T-helper 2 cell treated with Interferon-gamma antibody and Interleukin-4, amounts not matched to agents 100 ng/mL and 5 ng/mL, for 36 hours (primary cell): ENCODE measurements around the gene LHX5. TPM values are rescaled to one million over a fixed set of nuclear protein-coding genes. Genes with fewer than 3 reads are reported as not detected.

Experiments used
- intact Hi-C: fragments of 100-400 bp; cut with micrococcal nuclease; formaldehyde crosslinking; loops from one replicate; pipeline ENCODE4 v1.15.1; 2023
- total RNA-seq: library from RNA; stranded (reverse); gene quantifications from 2 replicates; pipeline ENCODE4 v1.2.3, GENCODE V29; 2022

Gene LHX5
- total RNA-seq, 1 donor from 2014 or later: not detected

- intact Hi-C loops: no loop called here
These were observed 30.5 kb downstream of the LHX5 start for GRCh38 chr12:113440947-113441782.

GRCh38 chr12:113440336-113440735 lies 31.3 kb downstream of the LHX5 start:
- intact Hi-C loops: no loop called here

GRCh38 chr12:113439606-113440030 lies 32.1 kb downstream of the LHX5 start:
- intact Hi-C loops: no loop called here

GRCh38 chr12:113439301-113439597 lies 32.4 kb downstream of the LHX5 start:
- intact Hi-C loops: no loop called here

GRCh38 chr12:113438523-113439300 lies 33.0 kb downstream of the LHX5 start:
- intact Hi-C loops: no loop called here

- intact Hi-C loops: no loop called here
These were observed 34.0 kb downstream of the LHX5 start for GRCh38 chr12:113437729-113438100.

GRCh38 chr12:113436993-113437728 lies 34.5 kb downstream of the LHX5 start:
- intact Hi-C loops: no loop called here

- intact Hi-C loops: no loop called here
These were observed 35.1 kb downstream of the LHX5 start for GRCh38 chr12:113436586-113436985.

GRCh38 chr12:113435367-113435766 lies 36.3 kb downstream of the LHX5 start:
- intact Hi-C loops: no loop called here

GRCh38 chr12:113432986-113433385 lies 38.7 kb downstream of the LHX5 start:
- intact Hi-C loops: no loop called here

GRCh38 chr12:113428482-113428881 lies 43.2 kb downstream of the LHX5 start:
- intact Hi-C loops: no loop called here

GRCh38 chr12:113427882-113428281 lies 43.8 kb downstream of the LHX5 start:
- intact Hi-C loops: no loop called here

GRCh38 chr12:113425960-113426453 lies 45.7 kb downstream of the LHX5 start:
- intact Hi-C loops: loop anchor here (1.0 to 2.0 kb wide), 2 partner anchors 113 to 229 kb away; no protein-coding TSS in a partner anchor

GRCh38 chr12:113424915-113425823 lies 46.5 kb downstream of the LHX5 start:
- intact Hi-C loops: loop anchor here (1.0 to 2.0 kb wide), 2 partner anchors 112 to 228 kb away; no protein-coding TSS in a partner anchor

GRCh38 chr12:113424456-113424855 lies 47.2 kb downstream of the LHX5 start:
- intact Hi-C loops: loop anchor here (2.0 kb wide), 1 partner anchor 112 kb away; no protein-coding TSS in a partner anchor

GRCh38 chr12:113422886-113423669 lies 48.6 kb downstream of the LHX5 start:
- intact Hi-C loops: loop anchor here (2.0 kb wide), 1 partner anchor 64 kb away; the partner anchor contains the start of gene PLBD2

GRCh38 chr12:113422030-113422885 lies 49.4 kb downstream of the LHX5 start, which contains the start of gene SDSL:
Gene SDSL (plus strand): TSS chr12:113422380. CDS start chr12:113427983, 5,603 bp downstream.
- intact Hi-C loops: loop anchor here (2.0 kb wide), 1 partner anchor 63 kb away; the partner anchor contains the start of gene PLBD2

GRCh38 chr12:113420996-113421595 lies 50.6 kb downstream of the LHX5 start:
- intact Hi-C loops: no loop called here
